ENCODE data around the gene FBXL13.

Gene FBXL13

DNA sequence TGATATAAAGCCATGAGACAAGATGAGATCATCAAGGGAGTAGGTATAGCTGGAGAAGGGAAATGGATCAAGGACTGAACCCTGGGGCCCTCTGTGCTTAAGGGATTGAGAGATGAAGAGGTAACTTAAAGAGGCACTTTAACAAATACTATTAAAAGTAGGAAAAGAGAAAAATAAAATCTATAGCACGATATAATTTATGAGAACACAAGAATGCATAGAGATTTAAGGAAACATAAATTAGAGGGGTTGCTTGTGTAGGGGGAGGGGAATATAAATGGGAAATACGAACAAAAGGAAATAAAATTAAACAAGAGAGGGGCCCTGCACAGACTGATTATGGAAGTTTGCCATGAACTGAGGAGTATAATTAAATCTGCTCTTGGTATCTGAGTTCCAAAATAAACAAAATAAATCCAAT lies 177.4 kb downstream of the FBXL13 start:
- DNase-seq, result no peak
- in situ Hi-C loops (cut with HindIII; ENCODE audit: low pct_ligation_motif_present, low sequenced_read_pairs), result no loop called here
- TF ChIP-seq, protein P1, sequence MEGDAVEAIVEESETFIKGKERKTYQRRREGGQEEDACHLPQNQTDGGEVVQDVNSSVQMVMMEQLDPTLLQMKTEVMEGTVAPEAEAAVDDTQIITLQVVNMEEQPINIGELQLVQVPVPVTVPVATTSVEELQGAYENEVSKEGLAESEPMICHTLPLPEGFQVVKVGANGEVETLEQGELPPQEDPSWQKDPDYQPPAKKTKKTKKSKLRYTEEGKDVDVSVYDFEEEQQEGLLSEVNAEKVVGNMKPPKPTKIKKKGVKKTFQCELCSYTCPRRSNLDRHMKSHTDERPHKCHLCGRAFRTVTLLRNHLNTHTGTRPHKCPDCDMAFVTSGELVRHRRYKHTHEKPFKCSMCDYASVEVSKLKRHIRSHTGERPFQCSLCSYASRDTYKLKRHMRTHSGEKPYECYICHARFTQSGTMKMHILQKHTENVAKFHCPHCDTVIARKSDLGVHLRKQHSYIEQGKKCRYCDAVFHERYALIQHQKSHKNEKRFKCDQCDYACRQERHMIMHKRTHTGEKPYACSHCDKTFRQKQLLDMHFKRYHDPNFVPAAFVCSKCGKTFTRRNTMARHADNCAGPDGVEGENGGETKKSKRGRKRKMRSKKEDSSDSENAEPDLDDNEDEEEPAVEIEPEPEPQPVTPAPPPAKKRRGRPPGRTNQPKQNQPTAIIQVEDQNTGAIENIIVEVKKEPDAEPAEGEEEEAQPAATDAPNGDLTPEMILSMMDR (IDR thresholded peaks at IDR 0.05; ENCODE audit: low read depth, low read length, missing control alignments), result no peak
- H3K27ac ChIP-seq, result no peak overlapping the region
- no peaks in the 10 kb centered on the region for H3K27me3 ChIP-seq (replicated peaks)
- H3K36me3 ChIP-seq (replicated peaks), result no peaks in the 10 kb centered on the region
- no peak overlapping the region for H3K4me3 ChIP-seq (ENCODE audit: low read depth, low read length)

DNA sequence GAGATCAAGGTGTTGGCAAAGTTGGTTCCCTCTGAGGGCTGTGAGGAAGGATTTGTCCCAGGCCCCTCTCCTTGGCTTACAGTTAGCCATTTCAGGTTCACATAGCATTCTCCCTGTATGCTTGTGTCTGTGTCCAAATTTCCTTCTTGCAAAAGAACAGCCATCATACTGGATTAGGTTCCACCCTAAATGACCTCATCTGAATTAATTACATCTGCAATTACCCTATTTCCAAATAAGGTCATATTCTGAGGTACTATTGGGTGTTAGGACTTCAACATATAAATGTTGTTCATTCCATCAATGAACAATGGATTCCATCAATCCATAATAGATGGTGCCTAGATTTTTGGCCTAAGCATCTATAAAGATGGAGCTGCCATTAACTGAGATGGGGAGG lies 178.0 kb downstream of the FBXL13 start:
- TF ChIP-seq, protein P1 (IDR thresholded peaks at IDR 0.05; ENCODE audit: low read depth, low read length, missing control alignments), result no peak
- in situ Hi-C loops (cut with HindIII; ENCODE audit: low pct_ligation_motif_present, low sequenced_read_pairs), result no loop called here
- Histone ChIP-seq H3K27me3 (replicated peaks) (no peaks in the 10 kb centered on the region), H3K27ac (no peak overlapping the region), H3K36me3 (replicated peaks) (no peaks in the 10 kb centered on the region), H3K4me3 (ENCODE audit: low read depth, low read length) (no peak overlapping the region)
- DNase-seq, result no peak

DNA sequence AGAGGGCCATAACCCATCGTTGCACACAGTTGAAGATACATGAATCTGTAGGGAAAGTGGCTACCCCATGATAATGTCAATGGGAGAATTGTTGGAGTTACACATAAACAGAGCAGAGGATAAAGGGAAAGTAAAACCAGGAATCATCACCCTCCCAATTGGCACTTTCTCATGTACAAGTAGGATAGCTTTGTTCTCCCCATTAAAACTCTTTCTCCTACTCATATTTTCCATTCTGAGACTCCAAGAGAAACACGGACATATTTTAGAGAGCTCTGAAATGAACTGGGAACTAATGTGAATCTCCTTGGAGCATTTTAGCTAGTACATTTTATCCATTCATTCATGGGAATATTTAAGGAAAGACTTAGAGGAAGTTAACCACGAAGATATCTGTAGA lies 179.0 kb downstream of the FBXL13 start:
- Histone ChIP-seq H3K36me3 (replicated peaks) (no peaks in the 10 kb centered on the region), H3K27me3 (replicated peaks) (no peaks in the 10 kb centered on the region), H3K27ac (no peak overlapping the region), H3K4me3 (ENCODE audit: low read depth, low read length) (no peak overlapping the region)
- DNase-seq, result no peak
- TF ChIP-seq, protein P1 (IDR thresholded peaks at IDR 0.05; ENCODE audit: low read depth, low read length, missing control alignments), result no peak
- in situ Hi-C loops (cut with HindIII; ENCODE audit: low pct_ligation_motif_present, low sequenced_read_pairs), result no loop called here

DNA sequence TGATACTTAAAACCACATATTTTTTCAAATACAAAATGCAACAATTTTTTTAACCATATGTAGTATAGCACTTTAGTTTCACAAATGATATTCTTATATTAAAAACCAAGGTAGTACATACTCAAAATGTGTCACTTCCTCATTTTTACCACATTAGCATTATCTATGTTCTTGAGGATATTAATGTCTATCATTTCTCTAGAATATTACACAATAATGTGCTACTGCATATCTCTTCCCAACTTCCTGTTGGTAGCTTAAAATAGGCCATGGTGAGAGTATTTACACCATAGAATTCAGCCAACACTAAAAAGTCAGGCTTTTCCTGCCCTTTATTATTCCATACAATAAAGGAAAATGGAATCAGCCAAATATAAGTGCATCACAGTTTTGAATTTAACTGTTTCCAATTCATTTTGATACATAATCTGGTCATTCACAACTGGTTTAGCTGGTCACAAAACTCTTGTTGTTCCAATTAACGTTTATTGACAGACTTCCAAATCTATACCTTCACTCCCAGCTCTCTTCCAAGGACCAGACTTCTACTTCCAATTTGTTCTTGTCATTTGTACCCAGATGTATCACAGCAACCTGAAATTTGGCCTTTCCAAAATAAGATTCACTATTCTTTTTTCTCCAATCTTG lies 181.8 kb downstream of the FBXL13 start:
- no peak for DNase-seq
- no peaks in the 10 kb centered on the region for H3K27me3 ChIP-seq (replicated peaks)
- H3K36me3 ChIP-seq (replicated peaks), result no peaks in the 10 kb centered on the region
- no peak overlapping the region for H3K4me3 ChIP-seq (ENCODE audit: low read depth, low read length)
- TF ChIP-seq, protein P1 (IDR thresholded peaks at IDR 0.05; ENCODE audit: low read depth, low read length, missing control alignments), result no peak
- peak overlapping the region; percentile 97 for H3K27ac ChIP-seq
- in situ Hi-C loops (cut with HindIII; ENCODE audit: low pct_ligation_motif_present, low sequenced_read_pairs), result no loop called here

DNA sequence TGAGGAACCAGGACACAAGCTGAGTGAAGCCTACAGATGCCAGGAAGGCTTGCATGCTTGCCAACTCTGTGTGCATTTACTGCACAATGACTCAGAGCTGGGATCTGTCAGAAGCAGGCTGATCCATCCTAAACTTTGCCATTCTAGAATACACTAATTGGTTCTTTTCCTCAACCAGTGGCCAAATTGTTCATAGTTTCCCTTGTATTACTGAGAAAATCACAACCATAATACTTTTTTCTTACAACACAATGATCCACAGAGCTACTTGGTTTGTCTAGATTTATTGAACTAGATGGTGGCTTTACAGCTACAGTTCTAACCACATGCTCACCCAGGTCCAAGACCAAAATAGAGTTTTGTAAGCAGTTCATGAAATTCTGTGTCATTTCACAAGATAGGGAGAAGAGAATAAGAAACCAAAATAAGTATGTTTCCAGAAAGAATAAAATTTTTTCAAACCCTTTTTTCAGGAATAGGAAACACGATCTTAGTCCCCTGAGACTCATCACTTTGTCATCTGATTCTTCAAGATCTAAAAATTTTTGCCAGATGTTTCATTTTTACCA lies 182.8 kb downstream of the FBXL13 start:
- Histone ChIP-seq H3K27me3 (replicated peaks) (no peaks in the 10 kb centered on the region), H3K27ac (peak overlapping the region; percentile 97), H3K4me3 (ENCODE audit: low read depth, low read length) (no peak overlapping the region), H3K36me3 (replicated peaks) (no peaks in the 10 kb centered on the region)
- peak; percentile 90 for DNase-seq
- TF ChIP-seq, protein P1 (IDR thresholded peaks at IDR 0.05; ENCODE audit: low read depth, low read length, missing control alignments), result no peak
- in situ Hi-C loops (cut with HindIII; ENCODE audit: low pct_ligation_motif_present, low sequenced_read_pairs), result no loop called here

Data from brain microvascular endothelial cell (primary cell).